8988T (cell line): ENCODE results near the gene FLT4.

Experiments used
- DNase-seq: peaks from one replicate; pipeline ENCODE4 v3.0.0; 2011

Gene FLT4

DNA sequence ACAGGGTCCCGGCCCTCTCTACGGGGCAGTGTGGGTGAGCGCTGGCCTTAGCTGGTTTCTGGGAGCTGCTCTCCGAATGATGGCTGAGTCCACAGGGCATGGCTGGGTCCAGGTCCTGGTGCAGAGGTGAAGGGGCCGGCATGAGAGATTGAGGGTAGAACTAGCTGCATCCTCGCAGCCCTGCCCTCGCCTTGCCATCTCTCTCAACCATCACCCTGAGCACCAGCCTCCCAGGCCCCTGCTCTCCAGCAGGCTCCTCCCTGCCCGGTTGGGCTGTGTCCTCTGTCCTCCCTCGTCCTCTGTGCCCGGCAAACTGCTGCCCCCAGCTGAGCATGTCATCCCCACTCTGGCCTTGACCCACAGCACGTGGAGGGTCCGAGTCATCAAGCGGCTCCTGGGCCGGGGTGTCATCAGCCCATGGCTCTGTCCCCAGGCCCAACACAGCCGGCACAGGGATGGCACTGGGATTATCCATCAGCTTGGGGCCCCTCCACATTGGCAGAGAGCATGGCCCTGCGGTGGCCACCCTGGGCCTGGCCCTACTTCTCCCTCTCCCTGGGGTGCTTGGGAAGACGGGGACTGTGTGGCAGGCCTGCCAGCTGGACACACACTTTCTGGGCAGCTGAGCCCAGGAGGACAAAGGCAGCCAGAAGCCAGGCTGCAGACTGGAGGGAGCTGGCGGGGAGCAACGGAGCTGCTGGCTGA lies 8.4 kb downstream of the FLT4 start:
- peak; percentile 29 for DNase-seq

DNA sequence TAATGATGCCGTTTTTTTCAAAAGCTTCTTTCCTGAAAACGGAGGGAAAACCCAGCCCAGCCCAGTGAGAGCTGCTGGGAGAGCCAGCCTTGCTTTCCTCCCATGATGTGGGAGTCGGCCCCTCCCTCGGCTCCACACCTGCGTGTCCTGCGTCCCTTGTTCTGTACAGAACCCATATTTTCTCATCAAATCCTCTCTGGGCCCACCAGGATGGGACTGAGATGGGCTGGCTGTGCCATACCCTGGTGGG lies 8.9 kb downstream of the FLT4 start:
- peak; percentile 29 for DNase-seq

DNA sequence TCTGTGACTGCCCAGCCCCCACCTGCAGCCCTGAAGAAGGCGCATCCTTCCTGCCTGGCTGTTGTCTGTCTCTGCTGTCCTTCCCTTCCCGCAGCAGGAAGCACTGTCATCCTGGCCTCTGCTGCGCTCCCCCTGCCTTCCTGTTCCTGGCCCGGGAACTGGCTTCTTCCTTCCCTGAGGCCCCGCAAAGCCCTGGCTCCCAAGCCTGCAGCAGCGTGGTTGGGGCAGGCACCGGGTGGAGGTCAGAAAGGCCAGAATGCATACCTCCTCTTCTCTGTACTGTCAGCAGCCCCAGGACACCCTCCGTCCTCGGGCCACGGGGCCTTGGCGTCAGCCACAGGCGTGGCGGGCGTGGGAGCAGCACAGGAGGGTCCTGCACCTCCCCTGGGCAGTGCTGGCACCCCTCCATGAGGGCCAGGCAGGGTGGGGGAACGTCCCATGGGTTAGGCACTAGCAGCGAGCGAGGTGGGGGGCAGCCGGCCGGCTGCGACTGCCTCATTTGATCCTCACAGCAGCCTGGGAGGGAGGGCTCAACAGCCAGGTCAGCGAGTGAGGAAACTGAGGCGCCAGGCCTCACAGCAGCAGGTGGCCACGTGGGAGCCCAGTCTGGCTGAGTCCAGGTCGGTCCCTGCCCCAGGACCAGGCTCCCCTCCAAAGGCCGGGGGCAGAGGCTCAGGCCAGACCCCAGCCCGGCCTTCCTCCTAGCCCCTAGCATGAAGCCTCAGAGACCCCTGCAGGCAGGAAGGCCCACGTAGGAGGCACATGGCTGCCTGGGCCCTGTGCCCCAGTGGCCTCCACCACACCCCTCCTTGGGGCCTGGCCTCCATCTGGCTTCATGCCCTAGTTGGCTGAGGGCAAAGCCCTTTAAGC lies 9.4 kb downstream of the FLT4 start:
- no peak for DNase-seq

DNA sequence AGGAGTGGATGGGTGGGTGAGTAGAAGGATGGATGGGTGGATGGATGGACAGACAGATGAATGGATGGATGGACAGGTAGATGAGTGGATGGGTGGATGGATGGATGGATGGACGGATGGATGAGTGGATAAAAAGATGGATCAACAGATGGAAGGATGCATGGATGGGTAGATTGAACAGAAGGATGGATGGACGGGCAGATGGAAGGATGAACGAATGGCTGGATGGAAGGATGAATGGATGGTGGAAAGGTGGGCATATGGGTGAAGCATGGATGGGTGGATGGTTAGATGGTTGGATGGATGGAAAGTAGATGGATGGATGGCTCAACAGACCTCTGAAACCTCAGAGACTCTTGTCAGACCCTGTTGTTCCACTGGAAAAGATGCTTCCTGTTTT lies 10.1 kb downstream of the FLT4 start:
- no peak for DNase-seq

DNA sequence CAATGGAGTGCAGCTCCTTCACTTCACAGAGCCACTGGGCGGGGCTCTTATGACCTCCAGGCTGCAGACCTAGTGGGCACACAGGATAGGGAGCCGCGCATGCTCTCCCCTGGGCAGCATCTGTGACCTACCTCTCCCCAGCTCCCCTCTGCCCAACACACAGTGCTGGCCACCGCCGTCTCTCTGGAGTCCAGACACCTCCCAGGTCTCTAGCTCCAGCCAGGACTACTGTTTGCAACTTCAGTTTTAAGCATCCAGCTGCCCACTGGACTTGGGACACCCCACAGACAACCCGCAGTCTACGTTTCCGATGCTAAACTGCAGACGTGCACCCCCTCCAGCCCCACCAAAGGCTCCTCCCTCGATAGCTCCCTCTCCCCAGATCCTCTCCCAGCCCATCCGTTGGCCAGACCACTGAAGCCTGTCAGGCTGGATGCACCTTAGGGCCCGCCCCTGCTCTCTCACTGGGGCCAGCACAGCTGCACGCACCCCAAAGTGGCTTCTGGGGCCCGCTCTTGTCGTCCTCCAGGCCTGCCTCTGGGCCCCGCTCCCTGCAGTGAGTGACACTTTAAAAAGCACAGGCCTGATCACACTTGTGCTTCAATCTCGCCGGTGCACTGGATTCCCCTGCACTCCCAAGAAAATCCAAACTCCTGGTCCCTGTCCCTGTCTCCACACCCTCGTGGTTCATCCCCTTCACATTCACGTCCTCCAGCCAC lies 11.3 kb downstream of the FLT4 start:
- no peak for DNase-seq

DNA sequence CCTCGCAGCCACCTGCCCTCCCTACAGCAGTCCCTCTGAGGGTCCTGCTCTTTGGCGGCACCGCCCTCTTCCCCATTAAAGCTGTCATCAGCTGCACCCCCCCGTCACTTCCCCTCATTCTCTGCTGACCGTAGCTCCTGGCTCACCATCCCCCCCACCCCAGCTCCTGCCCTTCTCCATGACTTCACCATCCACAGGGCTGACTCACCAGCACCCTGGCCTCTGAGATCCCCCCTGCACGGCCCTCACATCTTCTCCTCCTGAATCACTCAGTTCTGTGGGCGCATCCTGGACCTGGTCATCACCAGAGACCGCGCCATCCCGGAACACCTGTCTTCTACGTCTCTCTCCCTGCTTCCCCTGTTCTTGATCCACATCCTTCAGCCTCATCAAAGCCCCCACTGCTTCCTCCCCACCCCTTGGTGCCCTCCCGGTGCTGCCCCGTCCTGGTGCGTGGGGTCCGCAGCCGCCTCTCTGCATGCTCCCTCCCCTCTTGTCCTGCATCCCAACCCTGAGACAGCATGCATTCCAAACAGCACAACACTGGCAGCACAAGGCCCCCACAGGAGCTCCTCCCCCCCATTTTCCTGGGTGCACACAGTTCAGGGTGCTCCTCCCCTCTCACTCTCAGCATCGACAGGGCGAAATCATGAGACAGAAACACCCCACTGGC lies 12.9 kb downstream of the FLT4 start:
- DNase-seq, result no peak

DNA sequence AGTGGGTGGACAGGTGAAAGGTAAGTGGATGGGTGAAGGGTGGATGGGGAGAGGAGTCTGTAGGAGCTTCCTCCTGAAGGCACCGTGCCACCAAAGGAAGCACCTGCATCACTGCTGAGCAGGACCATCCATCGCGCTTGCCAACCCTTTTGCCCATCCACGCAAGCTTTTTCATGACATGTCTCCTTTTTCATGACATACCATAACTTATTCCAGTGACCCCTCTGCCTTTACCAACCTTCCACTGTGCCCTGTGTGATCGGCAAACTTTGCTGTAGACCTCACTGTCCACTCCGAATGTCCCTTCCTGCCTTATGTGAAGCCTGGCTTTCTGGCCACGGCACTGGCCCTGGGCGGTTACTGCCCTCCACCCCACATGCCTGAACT lies 13.4 kb downstream of the FLT4 start:
- no peak for DNase-seq

DNA sequence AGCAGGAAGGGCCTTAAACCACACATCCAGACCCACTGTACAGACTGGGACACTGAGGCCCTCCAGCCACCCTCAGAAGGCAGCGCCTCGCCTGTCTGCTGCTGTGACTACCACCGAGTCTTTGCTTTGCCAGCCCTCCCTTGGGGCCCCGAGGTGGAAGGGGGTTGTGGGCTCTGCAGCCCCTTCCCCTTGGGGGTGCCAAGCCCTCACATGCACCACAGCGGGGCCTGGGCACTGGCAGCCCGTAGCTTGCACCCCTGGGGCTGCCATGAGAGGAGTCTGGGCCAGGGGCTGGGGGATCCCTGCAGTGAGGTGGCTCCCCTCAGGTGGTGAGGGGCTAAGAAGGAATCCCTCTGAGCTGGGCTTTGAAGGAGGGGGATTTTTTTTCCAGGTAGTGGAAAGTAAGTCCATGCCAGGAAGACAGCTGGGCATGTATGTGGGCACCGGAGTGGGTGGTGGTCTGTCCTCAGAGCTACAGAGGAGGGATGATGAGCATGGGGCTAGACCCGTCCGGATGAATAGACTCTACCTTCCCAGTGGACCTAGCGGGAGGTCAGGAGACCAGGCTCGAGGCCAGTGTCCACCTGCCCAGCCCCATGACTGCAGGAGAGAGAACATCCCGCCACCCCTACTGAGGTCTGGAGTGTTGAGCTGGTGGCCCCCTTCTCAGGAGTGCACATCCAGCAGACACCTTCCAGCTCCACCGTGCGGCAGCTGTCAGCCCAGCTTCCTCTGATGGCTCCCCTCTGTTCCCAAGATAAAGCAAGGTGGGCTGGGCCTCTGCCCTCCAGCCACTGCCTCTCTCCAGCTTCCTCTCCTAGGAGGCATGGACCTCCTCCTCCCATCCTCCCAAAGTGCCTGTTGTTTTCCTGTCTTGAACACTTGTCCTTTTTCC lies 15.9 kb downstream of the FLT4 start:
- DNase-seq, result no peak

DNA sequence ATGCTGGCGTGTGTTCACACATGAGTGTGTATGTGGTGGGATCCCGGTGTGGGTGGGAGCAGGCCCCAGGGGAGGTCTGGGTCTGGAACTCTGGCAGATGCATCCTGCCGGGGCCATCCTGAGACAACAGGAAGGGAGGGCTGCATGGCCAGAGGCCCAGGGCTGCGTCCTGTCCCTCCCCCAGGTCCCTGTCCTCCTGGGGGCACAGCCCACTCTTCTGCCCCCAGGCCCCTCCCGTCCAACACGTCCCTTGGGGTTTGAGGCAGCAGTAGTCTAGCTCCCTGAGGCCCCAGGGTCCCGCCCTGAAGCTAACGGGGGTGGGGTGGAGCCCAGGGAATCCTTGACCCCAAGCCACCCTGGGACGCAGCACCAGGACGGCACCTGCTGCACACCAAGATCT lies 16.6 kb downstream of the FLT4 start:
- no peak for DNase-seq

DNA sequence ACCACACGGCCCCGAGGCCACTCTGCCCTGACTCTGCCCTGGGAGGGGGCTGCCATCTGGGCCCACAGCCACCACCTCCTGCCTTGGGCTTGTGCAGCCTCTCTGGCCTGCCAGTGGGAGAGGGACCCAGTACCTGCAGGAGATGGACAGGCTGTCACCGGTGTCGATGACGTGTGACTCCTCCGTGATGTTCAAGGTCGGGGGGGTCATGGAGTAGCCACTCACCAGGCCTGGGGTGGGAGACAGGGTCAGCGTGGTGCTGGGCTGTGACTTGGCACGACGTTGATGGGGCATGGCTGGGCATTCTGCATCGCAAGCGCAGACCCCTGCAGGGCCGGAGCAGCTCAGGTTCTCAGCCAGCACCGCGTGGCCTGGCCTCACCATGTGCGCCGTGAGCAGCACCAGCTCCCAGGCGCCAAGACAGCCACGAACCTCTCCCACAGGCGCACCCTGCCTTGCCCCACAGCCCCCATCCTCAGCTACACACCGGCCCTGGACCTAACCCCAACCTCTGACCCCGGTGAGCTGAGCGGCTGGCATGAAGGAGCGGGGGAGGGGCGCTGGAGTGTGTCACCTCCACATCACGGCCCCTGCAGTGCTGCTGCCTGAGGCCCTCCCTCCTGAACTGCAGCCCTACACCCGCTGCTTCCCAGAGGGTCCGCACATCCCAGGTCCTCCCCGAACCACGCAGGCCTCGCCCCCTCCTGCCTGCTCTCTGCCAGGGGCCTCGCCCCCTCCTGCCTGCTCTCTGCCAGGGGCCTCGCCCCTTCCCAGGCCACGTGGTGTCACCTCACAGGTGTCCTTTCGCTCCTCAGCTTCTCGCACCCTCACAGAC lies 17.6 kb downstream of the FLT4 start:
- DNase-seq, result no peak

DNA sequence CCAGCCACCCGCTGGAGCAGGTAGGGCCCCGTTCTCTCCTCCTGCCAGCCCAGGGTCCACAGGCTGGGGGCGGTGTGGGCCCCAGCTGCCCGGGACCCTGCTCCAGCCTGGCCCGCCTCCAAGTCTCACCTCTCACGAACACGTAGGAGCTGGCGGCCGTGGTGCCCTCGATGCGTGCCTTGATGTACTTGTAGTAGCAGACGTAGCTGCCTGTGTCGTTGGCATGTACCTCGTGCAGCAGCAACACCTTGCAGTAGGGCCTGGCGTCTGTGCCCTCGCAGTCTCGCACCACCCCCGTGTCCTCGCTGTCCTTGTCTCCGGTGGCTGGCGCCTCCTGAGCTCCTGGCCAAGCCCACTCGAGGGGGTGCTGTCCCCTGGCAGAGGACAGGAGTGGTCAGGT lies 19.0 kb downstream of the FLT4 start:
- DNase-seq, result no peak

DNA sequence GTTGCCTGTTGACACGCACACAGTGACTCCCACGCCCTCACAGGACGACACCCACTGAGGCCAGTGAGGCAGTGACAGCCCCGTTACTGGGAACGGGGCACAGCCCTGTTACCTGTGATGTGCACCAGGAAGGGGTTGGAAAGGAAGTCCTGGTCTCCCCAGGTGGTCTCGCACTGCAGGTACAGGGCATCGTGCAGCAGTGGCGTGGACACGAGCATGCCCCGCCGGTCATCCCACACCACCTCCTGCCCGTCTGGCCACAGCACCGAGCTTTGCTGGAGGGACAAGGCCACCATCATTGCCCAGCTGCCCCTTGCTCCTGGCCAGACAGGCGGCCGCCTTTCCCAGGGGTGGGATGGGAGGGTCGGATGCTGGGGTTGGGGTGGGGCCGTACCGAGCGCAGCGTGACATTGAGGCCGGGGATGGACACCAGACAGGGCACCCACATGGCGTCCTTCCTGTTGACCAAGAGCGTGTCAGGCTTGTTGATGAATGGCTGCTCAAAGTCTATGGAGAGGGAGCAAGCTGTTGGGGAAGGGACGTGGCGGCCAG lies 19.5 kb downstream of the FLT4 start:
- no peak for DNase-seq

DNA sequence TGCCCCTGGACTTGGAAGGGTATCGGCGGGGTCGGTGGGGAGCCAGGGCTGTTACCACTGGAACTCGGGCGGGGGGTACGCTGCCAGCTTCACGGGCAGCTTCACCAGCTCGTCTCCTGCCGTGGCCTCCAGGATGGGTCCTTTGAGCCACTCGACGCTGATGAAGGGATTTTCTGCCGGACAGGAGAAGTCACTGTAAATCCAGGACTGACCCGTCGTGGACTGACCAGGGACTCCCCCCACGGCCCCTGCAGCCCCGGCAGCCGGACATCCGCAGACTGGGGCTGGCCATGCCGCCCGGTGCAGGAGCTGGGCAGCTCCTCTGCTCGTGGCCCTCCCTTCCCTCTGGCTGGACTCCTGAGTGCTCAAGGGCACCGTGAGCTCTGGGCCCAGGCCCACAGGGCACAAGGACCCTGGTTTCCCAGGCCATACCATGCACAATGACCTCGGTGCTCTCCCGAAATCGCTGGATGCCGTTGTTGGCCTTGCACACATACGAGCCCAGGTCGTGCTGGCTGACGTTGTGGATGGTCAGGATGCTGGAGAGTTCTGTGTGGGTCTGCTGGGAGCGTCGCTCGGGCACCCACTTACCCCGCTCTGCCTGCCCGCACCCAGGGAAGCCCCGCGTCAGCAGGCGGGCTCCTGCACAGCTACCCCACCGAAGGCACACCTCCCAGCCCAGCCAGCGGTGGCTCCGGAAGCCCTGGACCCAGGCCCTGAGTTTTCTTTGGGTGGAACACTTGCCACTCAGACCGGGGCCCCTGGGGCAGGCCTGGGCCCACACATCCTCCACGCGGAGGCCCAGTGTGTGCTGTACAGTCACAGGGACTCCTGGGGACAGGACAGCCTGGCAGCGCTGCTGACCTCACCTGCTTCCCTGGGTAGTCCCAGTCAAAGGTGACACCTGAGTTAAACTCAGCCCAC lies 20.3 kb downstream of the FLT4 start:
- no peak for DNase-seq

DNA sequence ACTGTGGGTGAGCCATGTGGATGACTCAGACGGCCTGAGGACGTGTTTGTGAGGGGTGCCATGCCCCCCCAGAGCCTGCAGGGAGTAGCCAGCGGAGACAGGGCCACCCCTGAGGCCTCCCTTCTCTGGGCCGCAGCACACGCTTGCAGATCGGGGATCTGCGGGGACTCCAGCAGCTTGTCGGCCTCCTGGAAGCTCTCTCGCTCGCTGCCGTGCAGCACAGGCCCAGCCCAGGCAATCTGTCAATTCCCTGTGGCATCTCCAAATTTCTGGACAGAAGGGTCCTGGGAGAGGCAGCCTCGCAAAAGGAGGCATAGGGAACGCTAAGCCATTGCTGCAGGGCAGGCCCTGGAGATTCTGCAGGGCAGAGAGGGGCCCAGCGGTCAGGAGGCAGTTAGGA lies 21.2 kb downstream of the FLT4 start:
- DNase-seq, result no peak

DNA sequence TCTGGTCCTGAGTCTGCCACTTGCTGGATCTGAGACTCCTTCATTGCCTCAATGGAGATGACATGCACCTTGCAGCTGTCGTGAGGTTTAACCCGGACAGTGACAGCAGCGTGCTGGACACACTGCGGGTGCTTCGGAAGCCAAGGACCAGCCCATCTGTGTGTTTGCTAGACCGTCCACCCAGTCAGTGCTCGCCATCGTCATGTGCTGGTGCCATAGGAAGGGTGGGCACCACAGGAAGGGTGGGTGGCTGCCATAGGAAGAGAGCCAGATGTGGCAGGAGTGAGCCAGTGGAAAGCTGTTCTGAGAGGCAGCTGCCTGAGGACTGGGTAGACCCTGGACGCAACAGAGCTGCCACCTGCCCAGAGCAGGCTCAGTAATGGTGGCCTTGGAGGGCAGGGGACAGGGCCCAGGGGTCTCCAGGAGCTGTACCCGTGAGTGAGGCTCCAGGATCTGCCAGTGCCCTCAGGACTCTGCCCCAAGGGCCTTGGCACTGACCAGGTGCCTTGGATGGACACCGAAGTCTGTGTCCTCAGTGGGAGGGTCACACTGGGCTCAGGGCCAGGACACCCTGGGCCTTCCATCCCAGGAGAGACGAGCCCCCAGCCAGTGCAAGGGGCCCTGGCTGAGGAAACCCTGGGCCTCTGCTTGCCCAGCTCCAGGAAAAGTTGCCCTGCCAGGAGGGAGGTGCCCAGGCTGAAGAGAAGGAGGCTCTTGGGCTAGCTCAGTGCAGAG lies 21.8 kb downstream of the FLT4 start:
- no peak for DNase-seq

DNA sequence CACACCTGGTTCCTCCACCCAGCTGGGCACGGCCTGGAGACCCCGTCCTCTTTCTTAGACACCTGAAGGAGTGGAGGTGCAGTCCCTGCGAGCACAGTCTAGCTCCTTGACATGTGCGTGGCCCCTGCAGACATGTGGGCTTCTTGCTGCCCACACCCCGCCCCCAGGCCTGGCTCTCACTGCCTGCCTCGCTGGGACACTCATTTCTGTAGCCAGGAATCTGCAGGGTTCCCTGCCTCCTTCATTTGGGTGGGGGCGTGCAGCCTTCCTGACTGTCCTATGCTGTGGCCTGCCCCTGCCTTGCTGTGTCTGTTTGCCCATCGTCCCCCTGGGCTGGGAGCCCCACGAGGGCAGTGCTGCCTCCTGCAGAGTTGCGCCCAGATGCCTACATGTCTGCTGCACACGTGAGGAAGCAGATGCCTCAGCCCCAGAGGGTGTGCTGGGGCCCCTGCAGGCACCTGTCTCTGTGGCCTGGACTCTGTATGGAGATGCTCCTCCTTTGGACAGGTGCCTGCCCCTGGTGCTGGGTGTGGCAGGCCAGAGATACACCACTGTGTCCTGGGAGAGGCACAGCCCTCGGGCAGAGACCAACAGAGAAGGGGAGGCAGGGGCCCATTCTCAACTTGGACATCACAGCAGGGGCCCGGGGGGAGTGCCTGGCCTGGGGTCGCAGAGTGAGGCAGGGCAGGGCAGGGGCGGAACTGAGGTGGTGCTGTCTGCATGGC lies 22.6 kb downstream of the FLT4 start:
- no peak for DNase-seq

DNA sequence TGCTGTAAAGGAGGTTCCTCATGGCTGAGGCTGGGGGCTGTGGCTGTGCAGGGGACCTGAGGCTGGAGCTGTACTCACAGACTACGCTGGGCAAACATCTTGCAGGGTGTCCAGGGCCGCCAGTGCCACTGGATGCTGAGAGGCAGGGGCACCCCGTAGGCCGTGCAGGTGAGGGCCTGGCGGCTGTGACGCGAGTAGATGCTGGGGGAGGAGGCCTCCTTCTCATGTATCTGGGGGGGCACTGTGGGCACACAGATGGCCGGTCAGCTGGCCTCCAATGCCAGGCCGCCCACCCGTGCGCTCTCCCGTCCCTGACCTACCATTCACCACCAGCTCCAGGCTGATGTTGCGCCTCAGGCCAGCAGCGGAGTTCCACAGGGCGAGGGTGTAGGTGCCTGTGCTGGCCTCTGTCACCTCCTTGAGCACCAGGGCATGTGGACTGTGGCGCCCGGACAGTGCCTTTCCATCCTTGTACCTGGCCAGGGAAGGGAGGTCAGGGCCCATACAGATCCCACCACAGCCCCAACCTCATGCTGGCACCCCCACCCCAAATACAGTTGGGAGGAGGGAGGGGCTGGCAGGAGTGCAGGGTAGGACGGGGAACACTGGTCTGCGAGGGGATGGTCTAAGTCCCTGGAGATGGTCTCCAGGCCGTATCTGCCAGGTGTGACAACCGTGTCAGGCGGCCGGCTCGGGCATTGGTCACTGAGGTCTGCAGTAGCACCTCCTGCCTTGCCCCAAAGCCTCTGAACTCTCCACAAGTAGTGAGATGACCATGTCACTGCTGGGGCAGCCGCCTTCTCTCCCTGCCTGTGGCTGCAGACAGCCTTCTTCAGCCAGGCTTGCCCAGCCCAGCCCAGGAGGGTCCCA lies 23.4 kb downstream of the FLT4 start:
- DNase-seq, result no peak
